Common myeloid progenitor, CD34-positive (primary cell): Measurements from ENCODE around the gene CIT.
"Not testable (repeated sequence)": the region's sequence is repeated elsewhere in the genome, so short reads cannot be mapped to it uniquely, and the experiment has no call there.

Experiments used
- CTCF ChIA-PET: fragments of 350-600 bp; sonication (Branson Sonifier 250); formaldehyde crosslinking; loops from one replicate; lab custom pipeline; 2021; ENCODE audit warnings: antibody characterized with exemption; lab: Charles Lee
- POLR2A ChIA-PET: fragments of 350-600 bp; sonication (Branson Sonifier 250); formaldehyde crosslinking; loops from one replicate; lab custom pipeline; 2021; ENCODE audit warnings: antibody characterized with exemption; lab: Charles Lee
- DNase-seq, 3 donors: peaks; one replicate each; pipeline versions ENCODE4 v3.0.0 to v3.0.0-alpha.2; 2013
- H3K27ac ChIP-seq, 2 experiments: 1 replicate in 1 of 2; 2 replicates in 1 of 2; pipeline ENCODE4 v1.7.0; 2013; ENCODE audit warnings: inconsistent platforms in 2 of 2, low read length in 2 of 2, mild to moderate bottlenecking in 2 of 2, low read depth in 1 of 2, moderate library complexity in 1 of 2; ENCODE audit not compliant: severe bottlenecking in 2 of 2, insufficient read depth in 1 of 2, poor library complexity in 1 of 2
- H3K27me3 ChIP-seq, 5 experiments: replicated peaks in 2 of 5; 1 replicate in 3 of 5; 2 replicates in 2 of 5; pipeline versions ENCODE4 v1.6.1 to v1.7.0; 2013; ENCODE audit warnings: low read length in 4 of 5, mild to moderate bottlenecking in 2 of 5, moderate library complexity in 2 of 5, inconsistent platforms in 1 of 5; ENCODE audit not compliant: insufficient read depth in 5 of 5, control insufficient read depth in 4 of 5
- H3K36me3 ChIP-seq, 4 experiments: 1 replicate in 2 of 4; 2 replicates in 2 of 4; pipeline versions ENCODE4 v1.6.1 to v1.7.0; 2013; ENCODE audit warnings: low read length in 3 of 4, control low read depth in 1 of 4, mild to moderate bottlenecking in 1 of 4; ENCODE audit not compliant: control insufficient read depth in 4 of 4, insufficient read depth in 4 of 4
- H3K4me1 ChIP-seq, 4 experiments: 1 replicate in 3 of 4; 2 replicates in 1 of 4; pipeline versions ENCODE4 v1.6.1 to v1.7.1; 2013; ENCODE audit warnings: low read length in 3 of 4, mild to moderate bottlenecking in 3 of 4, control low read depth in 1 of 4, inconsistent platforms in 1 of 4, moderate library complexity in 1 of 4; ENCODE audit not compliant: control insufficient read depth in 4 of 4, insufficient read depth in 4 of 4; ENCODE audit errors: control extremely low read depth in 1 of 4
- H3K4me3 ChIP-seq, 7 experiments: 1 replicate in 4 of 7; 2 replicates in 3 of 7; pipeline versions ENCODE4 v1.5.1 to v1.7.0; 2013; ENCODE audit warnings: mild to moderate bottlenecking in 7 of 7, low read length in 6 of 7, moderate library complexity in 6 of 7, inconsistent platforms in 2 of 7, low read depth in 2 of 7, control low read depth in 1 of 7; ENCODE audit not compliant: insufficient read depth in 4 of 7, control insufficient read depth in 1 of 7; ENCODE audit errors: extremely low read depth in 1 of 7
- H3K9me3 ChIP-seq, 5 experiments: 1 replicate in 4 of 5; 2 replicates in 1 of 5; pipeline versions ENCODE4 v1.6.1 to v1.7.1; 2013; ENCODE audit warnings: low read length in 4 of 5, mild to moderate bottlenecking in 2 of 5, inconsistent platforms in 1 of 5, low read depth in 1 of 5, moderate library complexity in 1 of 5; ENCODE audit not compliant: control insufficient read depth in 4 of 5, insufficient read depth in 2 of 5; ENCODE audit errors: control extremely low read depth in 1 of 5
- WGBS: methylation state at CpG from one replicate; pipeline ENCODE4 v1.1.5; 2013; ENCODE audit not compliant: insufficient coverage; 5-methylcytosine and 5-hydroxymethylcytosine counted together

The CIT gene

GRCh38 chr12:119661882-119662281 lies 215.2 kb downstream of the CIT start:
- no peak for DNase-seq
- H3K4me3 ChIP-seq = no peak overlapping the region
- CTCF ChIA-PET = interaction anchor here (1.4 kb wide), 1 partner anchor 11 kb away, joined by 3 read pairs; no protein-coding TSS in a partner anchor
- no peaks in the 10 kb centered on the region for H3K9me3 ChIP-seq
- POLR2A ChIA-PET = no interaction called here
- no peaks in the 10 kb centered on the region for H3K27me3 ChIP-seq
- 100% methylated on average over 1 of the region's 4 CpGs for WGBS
- H3K4me1 ChIP-seq = peaks cover 13 to 18% (median 13%) of the 10 kb centered on the region in 4 experiments
- H3K36me3 ChIP-seq = no peaks in the 10 kb centered on the region
- no peak overlapping the region for H3K27ac ChIP-seq

- WGBS = 69% methylated on average over 4 of the region's 5 CpGs
- Histone ChIP-seq H3K36me3 (no peaks in the 10 kb centered on the region), H3K4me1 (no peaks in the 10 kb centered on the region), H3K4me3 (no peak overlapping the region), H3K27ac (no peak overlapping the region), H3K27me3 (no peaks in the 10 kb centered on the region), H3K9me3 (peaks cover 0 to 4% (median 0%) of the 10 kb centered on the region in 5 experiments)
- DNase-seq = peak in 2 of 3 donors; percentile 67 to 76
- CTCF ChIA-PET = no interaction called here
- POLR2A ChIA-PET = no interaction called here
Measured at GRCh38 chr12:119660076-119660475, 217.0 kb downstream of the CIT start.

GRCh38 chr12:119659289-119659897 lies 217.7 kb downstream of the CIT start:
- no peaks in the 10 kb centered on the region for H3K36me3 ChIP-seq
- POLR2A ChIA-PET = no interaction called here
- H3K27me3 ChIP-seq = no peaks in the 10 kb centered on the region
- H3K27ac ChIP-seq = no peak overlapping the region
- H3K9me3 ChIP-seq = peaks cover 0 to 4% (median 0%) of the 10 kb centered on the region in 5 experiments
- DNase-seq = peak; percentile 35 to 66 (median 52)
- H3K4me3 ChIP-seq = no peak overlapping the region
- WGBS = 44% methylated on average over 4 of the region's 6 CpGs
- CTCF ChIA-PET = interaction anchor here (1.7 kb wide), 3 partner anchors 9 to 114 kb away, joined by 3 to 6 read pairs (median 5); partner anchors contain the start of gene PRKAB1
- H3K4me1 ChIP-seq = no peaks in the 10 kb centered on the region

GRCh38 chr12:119658166-119658565 lies 219.0 kb downstream of the CIT start:
- not testable (repeated sequence) for H3K27me3 ChIP-seq, H3K9me3 ChIP-seq, H3K4me3 ChIP-seq, H3K27ac ChIP-seq, H3K4me1 ChIP-seq, DNase-seq, H3K36me3 ChIP-seq
- ChIA-PET CTCF (interaction anchor here (1.1 to 1.7 kb wide), 4 partner anchors 10 to 113 kb away, joined by 3 to 6 read pairs (median 4); partner anchors contain the start of gene PRKAB1), POLR2A (interaction anchor here (0.7 kb wide), 1 partner anchor 65 kb away, joined by 3 read pairs; no protein-coding TSS in a partner anchor)
- WGBS = 100% methylated on average over 4 of the region's 6 CpGs

GRCh38 chr12:119657001-119657400 lies 220.1 kb downstream of the CIT start:
- peaks cover 1 to 17% (median 6%) of the 10 kb centered on the region in 5 experiments for H3K9me3 ChIP-seq
- H3K27me3 ChIP-seq, H3K36me3 ChIP-seq, H3K4me3 ChIP-seq, POLR2A ChIA-PET, H3K27ac ChIP-seq, H3K4me1 ChIP-seq, DNase-seq: not testable (repeated sequence)
- CTCF ChIA-PET = interaction anchor here (2.8 kb wide), 1 partner anchor 8 kb away, joined by 7 read pairs; no protein-coding TSS in a partner anchor
- 80% methylated on average over 1 of the region's 2 CpGs for WGBS

- Histone ChIP-seq H3K9me3 (peaks cover 1 to 18% (median 6%) of the 10 kb centered on the region in 5 experiments), H3K4me1 (no peaks in the 10 kb centered on the region), H3K36me3 (no peaks in the 10 kb centered on the region), H3K27me3 (no peaks in the 10 kb centered on the region), H3K4me3 (no peak overlapping the region), H3K27ac (no peak overlapping the region)
- no peak for DNase-seq
- ChIA-PET CTCF (no interaction called here), POLR2A (no interaction called here)
- WGBS = 0% methylated on average over 1 of the region's 3 CpGs
Measured at GRCh38 chr12:119652665-119653064, 224.5 kb downstream of the CIT start.

GRCh38 chr12:119649202-119649808 lies 227.8 kb downstream of the CIT start:
- Histone ChIP-seq H3K36me3 (no peaks in the 10 kb centered on the region), H3K27ac (no peak overlapping the region), H3K27me3 (no peaks in the 10 kb centered on the region), H3K4me1 (no peaks in the 10 kb centered on the region), H3K4me3 (no peak overlapping the region), H3K9me3 (peaks cover 1 to 16% (median 3%) of the 10 kb centered on the region in 5 experiments)
- ChIA-PET CTCF (interaction anchor here (1.1 to 1.5 kb wide), 2 partner anchors 13 to 15 kb away, joined by 4 to 5 read pairs; no protein-coding TSS in a partner anchor), POLR2A (no interaction called here)
- 83% methylated on average over 3 of the region's 4 CpGs for WGBS
- DNase-seq = no peak
